ENCODE results near the gene MAD2L1.
"Not testable (repeated sequence)": the region's sequence is repeated elsewhere in the genome, so short reads cannot be mapped to it uniquely, and the experiment has no call there.

The MAD2L1 gene

GRCh38 chr4:120096508-120097297, 30.1 kb upstream of the MAD2L1 start:
- no peak overlapping the region for H3K4me3 ChIP-seq (ENCODE audit: low read depth, low read length)
- H3K79me2 ChIP-seq (ENCODE audit: control insufficient read depth, insufficient read depth, low read length, poor library complexity) = no peaks in the 10 kb centered on the region
- no peak overlapping the region for H2BK5ac ChIP-seq (ENCODE audit: low read depth, low read length, poor library complexity)
- no peak overlapping the region for H3K23ac ChIP-seq (ENCODE audit: low read length)
- no CpG with 5 or more reads among the region's 2 CpGs for WGBS (ENCODE audit: extremely low coverage, insufficient coverage, insufficient read length)
- no peak overlapping the region for H3K4me2 ChIP-seq (ENCODE audit: low read length)
- H2BK12ac ChIP-seq (ENCODE audit: low read length) = no peak overlapping the region
- H3K9ac ChIP-seq (ENCODE audit: low read length) = no peak overlapping the region
- H2BK120ac ChIP-seq (ENCODE audit: insufficient read depth, low read length, poor library complexity) = no peak overlapping the region
- no peaks in the 10 kb centered on the region for H3K79me1 ChIP-seq (ENCODE audit: low read length)
- H4K12ac ChIP-seq (ENCODE audit: low read depth, low read length) = no peak overlapping the region
- no peaks in the 10 kb centered on the region for H3K9me3 ChIP-seq (ENCODE audit: insufficient read depth, low read depth, low read length)
- no peak for DNase-seq
- no peak overlapping the region for H2AK5ac ChIP-seq (ENCODE audit: low read length)
- no peaks in the 10 kb centered on the region for H3K4me1 ChIP-seq (ENCODE audit: control insufficient read depth in 1 of 2, insufficient read depth in 2 of 2, low read length in 2 of 2)
- no peak overlapping the region for H2AFZ ChIP-seq (ENCODE audit: insufficient read depth, low read length, poor library complexity)
- H3K4ac ChIP-seq (ENCODE audit: low read depth, low read length) = no peak overlapping the region
- H3K36me3 ChIP-seq (ENCODE audit: control insufficient read depth in 1 of 2, insufficient read depth in 2 of 2, low read length in 2 of 2) = no peaks in the 10 kb centered on the region
- H4K8ac ChIP-seq (ENCODE audit: low read depth, low read length) = no peak overlapping the region
- H3K18ac ChIP-seq (ENCODE audit: low read length) = no peak overlapping the region
- no peak overlapping the region for H4K91ac ChIP-seq (ENCODE audit: low read depth, low read length)
- H3K27ac ChIP-seq (ENCODE audit: low read depth, low read length) = no peak overlapping the region
- no peak overlapping the region for H3K14ac ChIP-seq (ENCODE audit: low read length)
- no peaks in the 10 kb centered on the region for H3K27me3 ChIP-seq (ENCODE audit: insufficient read depth, low read length)

- H2AFZ ChIP-seq (ENCODE audit: insufficient read depth, low read length, poor library complexity) = no peak overlapping the region
- no peaks in the 10 kb centered on the region for H3K79me1 ChIP-seq (ENCODE audit: low read length)
- no peak overlapping the region for H3K23ac ChIP-seq (ENCODE audit: low read length)
- no peak overlapping the region for H4K8ac ChIP-seq (ENCODE audit: low read depth, low read length)
- H3K79me2 ChIP-seq (ENCODE audit: control insufficient read depth, insufficient read depth, low read length, poor library complexity) = no peaks in the 10 kb centered on the region
- H3K36me3 ChIP-seq (ENCODE audit: control insufficient read depth in 1 of 2, insufficient read depth in 2 of 2, low read length in 2 of 2) = no peaks in the 10 kb centered on the region
- no peak overlapping the region for H2BK5ac ChIP-seq (ENCODE audit: low read depth, low read length, poor library complexity)
- H3K18ac ChIP-seq (ENCODE audit: low read length) = no peak overlapping the region
- no peak overlapping the region for H4K12ac ChIP-seq (ENCODE audit: low read depth, low read length)
- H3K4me3 ChIP-seq (ENCODE audit: low read depth, low read length) = no peak overlapping the region
- H2AK5ac ChIP-seq (ENCODE audit: low read length) = no peak overlapping the region
- H3K4me1 ChIP-seq (ENCODE audit: control insufficient read depth in 1 of 2, insufficient read depth in 2 of 2, low read length in 2 of 2) = no peaks in the 10 kb centered on the region
- WGBS (ENCODE audit: extremely low coverage, insufficient coverage, insufficient read length) = no CpG with 5 or more reads among the region's 2 CpGs
- no peak overlapping the region for H3K4ac ChIP-seq (ENCODE audit: low read depth, low read length)
- H3K9me3 ChIP-seq (ENCODE audit: insufficient read depth, low read depth, low read length) = no peaks in the 10 kb centered on the region
- DNase-seq = no peak
- no peak overlapping the region for H3K4me2 ChIP-seq (ENCODE audit: low read length)
- H2BK12ac ChIP-seq (ENCODE audit: low read length) = no peak overlapping the region
- H3K14ac ChIP-seq (ENCODE audit: low read length) = no peak overlapping the region
- H3K27me3 ChIP-seq (ENCODE audit: insufficient read depth, low read length) = no peaks in the 10 kb centered on the region
- H3K9ac ChIP-seq (ENCODE audit: low read length) = no peak overlapping the region
- H2BK120ac ChIP-seq (ENCODE audit: insufficient read depth, low read length, poor library complexity) = no peak overlapping the region
- H3K27ac ChIP-seq (ENCODE audit: low read depth, low read length) = no peak overlapping the region
- H4K91ac ChIP-seq (ENCODE audit: low read depth, low read length) = no peak overlapping the region
These were observed 21.9 kb upstream of the MAD2L1 start for GRCh38 chr4:120088507-120088906.

GRCh38 chr4:120088066-120088465, 21.4 kb upstream of the MAD2L1 start:
- H3K27me3 ChIP-seq (ENCODE audit: insufficient read depth, low read length); H3K9ac ChIP-seq (ENCODE audit: low read length); H3K23ac ChIP-seq (ENCODE audit: low read length); H2AFZ ChIP-seq (ENCODE audit: insufficient read depth, low read length, poor library complexity); H4K91ac ChIP-seq (ENCODE audit: low read depth, low read length); H3K27ac ChIP-seq (ENCODE audit: low read depth, low read length); H4K8ac ChIP-seq (ENCODE audit: low read depth, low read length); H3K79me1 ChIP-seq (ENCODE audit: low read length); H3K79me2 ChIP-seq (ENCODE audit: control insufficient read depth, insufficient read depth, low read length, poor library complexity); DNase-seq; H3K4me2 ChIP-seq (ENCODE audit: low read length); H4K12ac ChIP-seq (ENCODE audit: low read depth, low read length); H2AK5ac ChIP-seq (ENCODE audit: low read length); H3K4me1 ChIP-seq (ENCODE audit: control insufficient read depth in 1 of 2, insufficient read depth in 2 of 2, low read length in 2 of 2); H3K9me3 ChIP-seq (ENCODE audit: insufficient read depth, low read depth, low read length); H3K4me3 ChIP-seq (ENCODE audit: low read depth, low read length); H3K18ac ChIP-seq (ENCODE audit: low read length); H2BK5ac ChIP-seq (ENCODE audit: low read depth, low read length, poor library complexity); H3K14ac ChIP-seq (ENCODE audit: low read length); H2BK12ac ChIP-seq (ENCODE audit: low read length); H3K36me3 ChIP-seq (ENCODE audit: control insufficient read depth in 1 of 2, insufficient read depth in 2 of 2, low read length in 2 of 2); H3K4ac ChIP-seq (ENCODE audit: low read depth, low read length); H2BK120ac ChIP-seq (ENCODE audit: insufficient read depth, low read length, poor library complexity): not testable (repeated sequence)
- no CpG with 5 or more reads among the region's 1 CpG for WGBS (ENCODE audit: extremely low coverage, insufficient coverage, insufficient read length)

- Histone ChIP-seq H3K4ac (ENCODE audit: low read depth, low read length) (no peak overlapping the region), H3K18ac (ENCODE audit: low read length) (no peak overlapping the region), H3K4me1 (ENCODE audit: control insufficient read depth in 1 of 2, insufficient read depth in 2 of 2, low read length in 2 of 2) (no peaks in the 10 kb centered on the region), H3K79me1 (ENCODE audit: low read length) (no peaks in the 10 kb centered on the region), H3K14ac (ENCODE audit: low read length) (no peak overlapping the region), H4K12ac (ENCODE audit: low read depth, low read length) (no peak overlapping the region), H3K79me2 (ENCODE audit: control insufficient read depth, insufficient read depth, low read length, poor library complexity) (no peaks in the 10 kb centered on the region), H3K27ac (ENCODE audit: low read depth, low read length) (no peak overlapping the region), H3K36me3 (ENCODE audit: control insufficient read depth in 1 of 2, insufficient read depth in 2 of 2, low read length in 2 of 2) (no peaks in the 10 kb centered on the region), H3K27me3 (ENCODE audit: insufficient read depth, low read length) (no peaks in the 10 kb centered on the region), H3K4me2 (ENCODE audit: low read length) (no peak overlapping the region), H3K23ac (ENCODE audit: low read length) (no peak overlapping the region), H4K91ac (ENCODE audit: low read depth, low read length) (no peak overlapping the region), H2AK5ac (ENCODE audit: low read length) (no peak overlapping the region), H2BK5ac (ENCODE audit: low read depth, low read length, poor library complexity) (no peak overlapping the region), H2BK12ac (ENCODE audit: low read length) (no peak overlapping the region), H3K9ac (ENCODE audit: low read length) (no peak overlapping the region), H3K9me3 (ENCODE audit: insufficient read depth, low read depth, low read length) (no peaks in the 10 kb centered on the region), H2AFZ (ENCODE audit: insufficient read depth, low read length, poor library complexity) (no peak overlapping the region), H2BK120ac (ENCODE audit: insufficient read depth, low read length, poor library complexity) (no peak overlapping the region), H4K8ac (ENCODE audit: low read depth, low read length) (no peak overlapping the region), H3K4me3 (ENCODE audit: low read depth, low read length) (no peak overlapping the region)
- DNase-seq = no peak
These were observed 19.1 kb upstream of the MAD2L1 start for GRCh38 chr4:120085705-120086104.
